Esophagus mucosa (tissue), 1 donor: Measurements from ENCODE around the gene C2CD2L. TPM values are rescaled to one million over a fixed set of nuclear protein-coding genes. Genes with fewer than 3 reads are reported as not detected.
"Not testable (repeated sequence)": the region's sequence is repeated elsewhere in the genome, so short reads cannot be mapped to it uniquely, and the experiment has no call there.

Experiments
- ATAC-seq: fragments of 200-7000 bp; cut with Tn5 transposase; one replicate; pipeline ENCODE4 v1.9.1; 2020
- total RNA-seq: library from RNA; stranded (reverse); gene quantifications from one replicate; pipeline ENCODE4 v1.2.4, GENCODE V29; 2023
- donor health status: DM: yes; HTN: yes; CAD: no.

The C2CD2L gene
- total RNA-seq, 1 donor from 2014 or later: 6.5 TPM

- ATAC-seq: peak; percentile 17
These were observed 13.0 kb upstream of the C2CD2L start for GRCh38 chr11:119093942-119094815.

- peak; percentile 66 for ATAC-seq
These were observed 12.4 kb upstream of the C2CD2L start for GRCh38 chr11:119094816-119095065.

GRCh38 chr11:119095066-119095880 lies 11.9 kb upstream of the C2CD2L start:
- ATAC-seq: peak; percentile 95

- no peak for ATAC-seq
These were observed 7.4 kb upstream of the C2CD2L start for GRCh38 chr11:119099711-119100110.

- no peak for ATAC-seq
These were observed 6.7 kb upstream of the C2CD2L start for GRCh38 chr11:119100246-119100970.

GRCh38 chr11:119100994-119101758 lies 6.0 kb upstream of the C2CD2L start:
- peak; percentile 5 for ATAC-seq

GRCh38 chr11:119101759-119102423 lies 5.3 kb upstream of the C2CD2L start, which contains the start of gene DPAGT1:
Gene DPAGT1 (minus strand): TSS chr11:119101853. CDS start chr11:119101655, 198 bp downstream.
- ATAC-seq: peak; percentile 91

- not testable (repeated sequence) for ATAC-seq
These were observed 3.9 kb upstream of the C2CD2L start for GRCh38 chr11:119103161-119103664.

- no peak for ATAC-seq
These were observed 3.4 kb upstream of the C2CD2L start for GRCh38 chr11:119103793-119104192.

GRCh38 chr11:119107538-119108145 lies 498 bp downstream of the C2CD2L start:
- ATAC-seq: peak; percentile 19

GRCh38 chr11:119108146-119108856 lies 1.2 kb downstream of the C2CD2L start:
- ATAC-seq: peak; percentile 75

- no peak for ATAC-seq
These were observed 1.7 kb downstream of the C2CD2L start for GRCh38 chr11:119108857-119109221.

- ATAC-seq: no peak
These were observed 2.7 kb downstream of the C2CD2L start for GRCh38 chr11:119109843-119110242.

GRCh38 chr11:119110439-119110838 lies 3.3 kb downstream of the C2CD2L start:
- ATAC-seq: no peak

GRCh38 chr11:119111361-119111925 lies 4.3 kb downstream of the C2CD2L start:
- no peak for ATAC-seq

- no peak for ATAC-seq
These were observed 5.3 kb downstream of the C2CD2L start for GRCh38 chr11:119112314-119113020.

GRCh38 chr11:119113716-119114115 lies 6.6 kb downstream of the C2CD2L start:
- ATAC-seq: no peak

- ATAC-seq: no peak
These were observed 7.2 kb downstream of the C2CD2L start for GRCh38 chr11:119114351-119114750.

- ATAC-seq: no peak
These were observed 8.5 kb downstream of the C2CD2L start for GRCh38 chr11:119115484-119116234.
